IMR-90 (cell line): ENCODE measurements around the gene FOXN4.

Experiments
- BHLHE40 ChIP-seq: fragments of 150-350 bp; IDR thresholded peaks from 2 replicates; pipeline ENCODE4 v1.6.1; 2016; ENCODE audit warnings: mild to moderate bottlenecking, low read depth, low read length
- CEBPB ChIP-seq: IDR thresholded peaks from 2 replicates; pipeline ENCODE4 v1.6.1; 2012; ENCODE audit warnings: low read depth, low read length, improper control_type of control experiment
- CHD1 ChIP-seq: IDR thresholded peaks from 2 replicates; pipeline ENCODE4 v1.6.1; 2012; ENCODE audit warnings: low read depth, low read length, improper control_type of control experiment
- CTCF ChIP-seq: conservative IDR thresholded peaks from 2 replicates; pipeline ENCODE4 v1.5.1; 2012; ENCODE audit warnings: mild to moderate bottlenecking, low read depth, low read length, improper control_type of control experiment
- ELK1 ChIP-seq: fragments of 150-350 bp; IDR thresholded peaks from 2 replicates; pipeline ENCODE4 v1.6.1; 2016; ENCODE audit warnings: low read depth, mild to moderate bottlenecking, low read length, moderate library complexity, borderline replicate concordance
- MXI1 ChIP-seq: IDR thresholded peaks from 2 replicates; pipeline ENCODE4 v1.6.1; 2012; ENCODE audit warnings: low read depth, mild to moderate bottlenecking, low read length, moderate library complexity, borderline replicate concordance
- NFE2L2 ChIP-seq: fragments of 150-350 bp; IDR thresholded peaks from 2 replicates; pipeline ENCODE4 v1.6.1; 2016; ENCODE audit warnings: low read depth, mild to moderate bottlenecking, low read length
- POLR2A ChIP-seq: IDR thresholded peaks from 2 replicates; pipeline ENCODE4 v1.6.1; 2012; ENCODE audit warnings: mild to moderate bottlenecking, low read depth, low read length
- RAD21 ChIP-seq: IDR thresholded peaks from 2 replicates; pipeline ENCODE4 v1.6.1; 2012; ENCODE audit warnings: low read length, improper control_type of control experiment
- RCOR1 ChIP-seq: IDR thresholded peaks from 2 replicates; pipeline ENCODE4 v1.6.1; 2012; ENCODE audit warnings: mild to moderate bottlenecking, low read length, improper control_type of control experiment; ENCODE audit not compliant: insufficient replicate concordance
- RFX5 ChIP-seq: IDR thresholded peaks from 2 replicates; pipeline ENCODE4 v1.8.0; 2012; ENCODE audit warnings: low read depth, mild to moderate bottlenecking, low read length, moderate library complexity
- SMC3 ChIP-seq: fragments of 150-350 bp; IDR thresholded peaks from 2 replicates; pipeline ENCODE4 v1.6.1; 2016; ENCODE audit warnings: low read depth, mild to moderate bottlenecking, antibody characterized with exemption, low read length, moderate library complexity
- USF2 ChIP-seq: fragments of 150-350 bp; IDR thresholded peaks from 2 replicates; pipeline ENCODE4 v1.6.1; 2017; ENCODE audit warnings: mild to moderate bottlenecking, antibody characterized with exemption, low read length, low read depth

GRCh38 chr12:109247831-109248654 lies 61.0 kb downstream of the FOXN4 start:
- TF ChIP-seq CTCF, result no peak
- TF ChIP-seq USF2, result no peak
- no peak for TF ChIP-seq MXI1
- no peak for TF ChIP-seq CHD1
- TF ChIP-seq POLR2A, result no peak
- TF ChIP-seq BHLHE40, result no peak
- TF ChIP-seq CEBPB, result no peak
- no peak for TF ChIP-seq RCOR1
- TF ChIP-seq SMC3, result no peak
- no peak for TF ChIP-seq NFE2L2
- no peak for TF ChIP-seq RAD21
- TF ChIP-seq RFX5, result no peak
- TF ChIP-seq ELK1, result no peak
